Erythroblast (primary cell): ENCODE results near the gene RAB3D.
"Not testable (repeated sequence)": the region's sequence is repeated elsewhere in the genome, so short reads cannot be mapped to it uniquely, and the experiment has no call there.

Source experiments
- GATA1 ChIP-seq: IDR thresholded peaks from 2 replicates; pipeline ENCODE4 v1.6.1; 2011; ENCODE audit warnings: low read depth, mild to moderate bottlenecking, control low read depth, low read length, moderate library complexity
- POLR2A ChIP-seq: IDR thresholded peaks from 2 replicates; pipeline ENCODE4 v1.6.1; 2011; ENCODE audit warnings: mild to moderate bottlenecking, low read length

GRCh38 chr19:11320278-11320995 is 19.0 kb downstream of the RAB3D start:
- not testable (repeated sequence) for TF ChIP-seq POLR2A, GATA1
